ENCODE measurements around the gene DNAJC4.

DNAJC4 gene

GRCh38 chr11:64229744-64230170 lies 591 bp upstream of the DNAJC4 start:
- no peak for DNase-seq (ENCODE audit: low read depth in 2 of 2)

GRCh38 chr11:64230985-64231365 lies 627 bp downstream of the DNAJC4 start:
- no peak for DNase-seq (ENCODE audit: low read depth in 2 of 2)

- no peak for DNase-seq (ENCODE audit: low read depth in 2 of 2)
Observed at GRCh38 chr11:64231546-64231945, 1.2 kb downstream of the DNAJC4 start.

- DNase-seq (ENCODE audit: low read depth in 2 of 2) = no peak
Observed at GRCh38 chr11:64232182-64232966, 2.0 kb downstream of the DNAJC4 start.

- no peak for DNase-seq (ENCODE audit: low read depth in 2 of 2)
Observed at GRCh38 chr11:64232967-64233315, 2.6 kb downstream of the DNAJC4 start.

- no peak for DNase-seq (ENCODE audit: low read depth in 2 of 2)
Observed at GRCh38 chr11:64233913-64234586, 3.7 kb downstream of the DNAJC4 start, which contains the start of gene VEGFB. Gene VEGFB, plus strand, starts transcription at chr11:64234584. Its CDS starts 250 bp downstream, at chr11:64234834.

GRCh38 chr11:64234647-64235379 lies 4.5 kb downstream of the DNAJC4 start:
- no peak for DNase-seq (ENCODE audit: low read depth in 2 of 2)

DNA sequence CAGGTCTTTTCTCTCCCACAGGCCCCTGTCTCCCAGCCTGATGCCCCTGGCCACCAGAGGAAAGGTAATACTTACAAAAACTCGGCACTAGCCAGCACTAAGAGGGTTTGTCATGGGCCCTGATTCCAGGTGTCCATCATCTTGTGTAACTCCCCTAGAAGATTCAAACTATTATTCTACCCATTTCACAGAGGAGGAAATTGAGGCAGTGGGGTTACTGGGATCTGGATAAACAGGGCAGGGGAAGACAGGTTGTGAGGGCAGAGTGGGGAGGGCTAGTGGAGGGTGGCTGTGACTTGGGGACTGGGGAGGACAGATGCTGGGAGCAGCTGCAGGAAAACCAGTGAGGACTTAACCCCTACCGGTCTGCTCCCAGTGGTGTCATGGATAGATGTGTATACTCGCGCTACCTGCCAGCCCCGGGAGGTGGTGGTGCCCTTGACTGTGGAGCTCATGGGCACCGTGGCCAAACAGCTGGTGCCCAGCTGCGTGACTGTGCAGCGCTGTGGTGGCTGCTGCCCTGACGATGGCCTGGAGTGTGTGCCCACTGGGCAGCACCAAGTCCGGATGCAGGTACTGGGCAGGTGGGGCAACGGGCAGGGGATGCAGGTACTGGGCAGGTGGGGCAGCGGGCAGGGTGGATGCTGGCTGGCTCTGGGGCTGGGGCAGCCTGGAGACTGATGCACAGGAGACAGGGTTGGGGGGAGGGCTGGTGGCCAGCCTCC lies 5.3 kb downstream of the DNAJC4 start:
- no peak for DNase-seq (ENCODE audit: low read depth in 2 of 2)

DNA sequence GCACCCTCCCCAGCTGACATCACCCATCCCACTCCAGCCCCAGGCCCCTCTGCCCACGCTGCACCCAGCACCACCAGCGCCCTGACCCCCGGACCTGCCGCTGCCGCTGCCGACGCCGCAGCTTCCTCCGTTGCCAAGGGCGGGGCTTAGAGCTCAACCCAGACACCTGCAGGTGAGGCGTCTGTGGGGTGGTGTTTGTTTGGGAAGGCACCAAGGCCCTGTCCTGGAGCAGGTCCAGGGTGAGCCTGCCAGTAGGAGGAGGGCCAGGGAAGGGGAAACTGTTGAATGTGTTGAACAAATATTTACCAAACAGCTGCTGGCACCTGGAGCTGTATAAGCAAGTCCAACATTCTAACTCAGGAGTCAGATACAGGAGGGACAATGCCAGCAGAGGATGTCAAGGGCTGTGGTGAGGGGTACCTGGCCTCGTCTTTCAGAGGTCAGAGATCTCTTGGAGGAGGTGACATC lies 7.2 kb downstream of the DNAJC4 start:
- DNase-seq (ENCODE audit: low read depth in 2 of 2) = no peak

- no peak for DNase-seq (ENCODE audit: low read depth in 2 of 2)
Observed at GRCh38 chr11:64238076-64238475, 7.7 kb downstream of the DNAJC4 start.

DNA sequence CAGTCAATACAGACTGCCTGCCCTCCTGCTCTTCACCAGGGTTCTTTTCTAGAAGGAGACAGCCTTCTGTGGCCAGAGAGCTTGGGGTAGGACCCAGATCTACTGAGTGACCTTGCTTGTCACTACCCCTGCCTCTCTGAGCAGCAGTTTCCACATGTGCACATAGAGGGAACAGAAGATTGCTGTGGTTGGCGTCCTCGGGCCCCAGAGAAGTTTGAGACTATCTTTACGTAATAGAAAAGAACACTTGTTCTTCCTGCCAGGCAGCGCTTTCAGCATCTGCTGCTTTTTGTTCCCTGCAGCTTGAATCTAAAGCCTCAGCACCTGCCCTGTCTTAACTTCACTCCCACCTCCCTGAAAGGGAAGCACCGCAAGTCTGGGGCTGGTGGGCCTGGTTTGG lies 8.7 kb downstream of the DNAJC4 start:
- no peak for DNase-seq (ENCODE audit: low read depth in 2 of 2)

DNA sequence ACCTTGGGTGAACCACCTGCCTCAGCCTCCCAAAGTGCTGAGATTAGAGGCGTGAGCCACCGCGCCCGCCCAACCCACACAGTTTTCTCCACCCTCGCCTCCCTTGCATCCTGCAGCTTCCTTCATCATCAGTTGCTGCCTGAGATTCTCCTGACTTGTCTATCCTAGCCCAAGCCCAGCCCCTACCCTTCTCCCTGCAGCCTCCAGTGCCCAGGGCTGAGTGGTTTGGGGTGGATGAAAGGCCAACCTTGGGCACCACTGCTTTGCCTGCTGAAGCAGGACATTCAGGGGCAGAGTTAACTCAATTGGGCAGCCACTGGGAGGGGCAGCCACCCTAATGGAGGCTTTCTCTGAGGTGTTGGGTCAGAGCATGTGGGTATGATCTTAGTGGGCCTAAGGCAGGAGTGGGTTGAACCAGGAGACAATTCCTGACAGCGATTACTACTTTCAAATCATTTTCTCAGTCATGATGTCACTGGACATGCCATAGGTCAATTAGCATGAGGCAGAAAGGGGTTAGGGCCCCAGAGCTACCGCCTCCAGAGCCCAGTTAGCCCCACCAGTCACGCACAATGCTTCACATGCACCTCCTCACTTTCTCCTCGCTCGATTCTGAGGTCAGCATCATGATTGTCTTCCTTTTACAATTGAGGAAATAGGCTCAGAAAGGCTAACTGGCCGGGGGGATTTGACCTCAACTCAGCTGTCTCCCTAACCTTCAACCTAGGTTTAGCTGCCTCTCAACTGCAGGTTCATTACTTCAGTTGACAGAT lies 9.5 kb downstream of the DNAJC4 start:
- no peak for DNase-seq (ENCODE audit: low read depth in 2 of 2)

GRCh38 chr11:64240435-64241240 lies 10.3 kb downstream of the DNAJC4 start, which contains the start of gene FKBP2:
Gene FKBP2, plus strand, starts transcription at chr11:64241095. Its CDS starts 1,293 bp downstream, at chr11:64242388.
- DNase-seq (ENCODE audit: low read depth in 2 of 2) = peak; percentile 97

- DNase-seq (ENCODE audit: low read depth in 2 of 2) = peak; percentile 99 to 100
Observed at GRCh38 chr11:64241241-64241490, 10.8 kb downstream of the DNAJC4 start.

GRCh38 chr11:64241491-64242374 lies 11.4 kb downstream of the DNAJC4 start:
- DNase-seq (ENCODE audit: low read depth in 2 of 2) = no peak

GRCh38 chr11:64243236-64243854 lies 13.0 kb downstream of the DNAJC4 start:
- DNase-seq (ENCODE audit: low read depth in 2 of 2) = no peak

DNA sequence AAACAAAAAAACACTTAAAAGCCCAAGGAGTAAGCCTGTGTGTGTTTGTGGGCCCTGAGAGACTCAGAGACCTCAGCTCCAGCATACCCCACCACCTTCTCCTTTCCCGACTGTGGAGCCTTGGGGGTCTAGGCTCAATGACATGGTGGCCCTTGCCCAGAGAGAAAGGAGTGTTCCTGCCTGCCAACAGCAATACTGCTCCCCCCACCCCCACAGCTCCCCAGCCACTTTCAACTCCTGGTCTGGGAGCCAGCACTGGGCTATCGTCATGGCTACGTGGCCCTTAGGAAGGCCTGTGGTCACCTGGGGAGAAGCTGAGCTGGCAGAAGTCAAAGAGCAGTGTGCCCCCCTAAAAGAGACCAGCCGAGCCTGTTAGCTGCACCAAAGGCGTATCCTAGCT lies 13.8 kb downstream of the DNAJC4 start:
- no peak for DNase-seq (ENCODE audit: low read depth in 2 of 2)

- no peak for DNase-seq (ENCODE audit: low read depth in 2 of 2)
Observed at GRCh38 chr11:64244966-64245365, 14.6 kb downstream of the DNAJC4 start.

GRCh38 chr11:64245401-64245796 lies 15.1 kb downstream of the DNAJC4 start:
- no peak for DNase-seq (ENCODE audit: low read depth in 2 of 2)
